H1 (cell line): Measurements from ENCODE around the gene GLDC. TPM values are rescaled to one million over a fixed set of nuclear protein-coding genes. Genes with fewer than 3 reads are reported as not detected.

Experiments used
- CTCF ChIA-PET: fragments of 300-600 bp; sonication (Branson Sonifier 250); formaldehyde crosslinking; loops from one replicate; lab custom pipeline; 2021; ENCODE audit not compliant: partially characterized antibody; lab: Charles Lee
- POLR2A ChIA-PET: fragments of 300-600 bp; sonication (Branson Sonifier 250); formaldehyde crosslinking; loops from one replicate; lab custom pipeline; 2021; ENCODE audit warnings: inconsistent platforms; ENCODE audit not compliant: partially characterized antibody; lab: Charles Lee
- DNase-seq, 2 experiments: peaks; one replicate each; pipeline versions ENCODE4 v3.0.0 to v3.0.0-alpha.2; 2010 to 2022; ENCODE audit warnings: low spot score in 2 of 2, low read depth in 1 of 2, mixed read lengths in 1 of 2
- FAIRE-seq: peaks from 2 replicates; lab custom pipeline; 2011; peaks lifted over from hg19 to GRCh38; lab: Jason Lieb, UNC
- H2AFZ ChIP-seq: 2 replicates; pipeline ENCODE4 v1.8.1; 2012; ENCODE audit warnings: low read length, inconsistent platforms
- H2AK5ac ChIP-seq: 2 replicates; pipeline ENCODE4 v1.6.1; 2013; ENCODE audit warnings: low read depth, low read length
- H2BK120ac ChIP-seq: replicated peaks from 2 replicates; pipeline ENCODE3; 2013; ENCODE audit warnings: low read depth, low read length, inconsistent platforms
- H2BK12ac ChIP-seq: 2 replicates; pipeline ENCODE4 v1.6.1; 2013; ENCODE audit warnings: low read depth, low read length
- H2BK15ac ChIP-seq: 2 replicates; pipeline ENCODE4 v1.6.1; 2013; ENCODE audit warnings: low read length
- H2BK20ac ChIP-seq: 2 replicates; pipeline ENCODE4 v1.6.1; 2013; ENCODE audit warnings: low read length
- H2BK5ac ChIP-seq: 2 replicates; pipeline ENCODE4 v1.6.1; 2013; ENCODE audit warnings: low read depth, low read length
- H3K14ac ChIP-seq: 2 replicates; pipeline ENCODE4 v1.6.1; 2013; ENCODE audit warnings: inconsistent platforms; ENCODE audit not compliant: insufficient read length
- H3K18ac ChIP-seq: 2 replicates; pipeline ENCODE4 v1.6.1; 2013; ENCODE audit warnings: low read length; ENCODE audit errors: extremely low read depth
- H3K23ac ChIP-seq: 2 replicates; pipeline ENCODE4 v1.6.1; 2013; ENCODE audit warnings: inconsistent platforms; ENCODE audit not compliant: insufficient read length
- H3K23me2 ChIP-seq: 2 replicates; pipeline ENCODE4 v1.6.1; 2013; ENCODE audit warnings: low read depth, low read length
- H3K27ac ChIP-seq: 2 replicates; pipeline ENCODE4 v1.6.1; 2011; ENCODE audit warnings: low read depth, low read length, inconsistent platforms
- H3K27me3 ChIP-seq, 4 experiments: replicated peaks in 1 of 4; 1 replicate in 1 of 4; 2 replicates in 3 of 4; pipeline versions ENCODE4 v1.6.1 to v1.8.1; 2011 to 2013; ENCODE audit warnings: low read length in 3 of 4, mild to moderate bottlenecking in 3 of 4, inconsistent platforms in 2 of 4, mixed read lengths in 2 of 4, moderate library complexity in 1 of 4; ENCODE audit not compliant: control insufficient read depth in 3 of 4, insufficient read depth in 3 of 4; ENCODE audit errors: extremely low read depth in 1 of 4
- H3K36me3 ChIP-seq, 4 experiments: 2 replicates each; pipeline versions ENCODE4 v1.6.1 to v1.8.1; 2011 to 2013; ENCODE audit warnings: mild to moderate bottlenecking in 4 of 4, low read length in 3 of 4, moderate library complexity in 2 of 4, control low read depth in 1 of 4, inconsistent platforms in 1 of 4; ENCODE audit not compliant: insufficient read depth in 4 of 4, control insufficient read depth in 2 of 4
- H3K4ac ChIP-seq: replicated peaks from 2 replicates; pipeline ENCODE3; 2013; ENCODE audit warnings: low read length, low read depth, mixed read lengths, inconsistent platforms; ENCODE audit not compliant: insufficient read length
- H3K4me1 ChIP-seq, 4 experiments: replicated peaks in 1 of 4; 1 replicate in 1 of 4; 2 replicates in 3 of 4; pipeline versions ENCODE4 v1.6.1 to v1.8.1; 2011 to 2013; ENCODE audit warnings: low read length in 3 of 4, inconsistent platforms in 2 of 4, mixed read lengths in 1 of 4; ENCODE audit not compliant: insufficient read depth in 4 of 4, control insufficient read depth in 3 of 4
- H3K4me2 ChIP-seq, 2 experiments: 2 replicates each; pipeline versions ENCODE4 v1.6.1 to v1.8.1; 2011 to 2013; ENCODE audit warnings: low read depth in 2 of 2, low read length in 2 of 2, control low read depth in 1 of 2, inconsistent platforms in 1 of 2, mild to moderate bottlenecking in 1 of 2; ENCODE audit not compliant: insufficient read depth in 1 of 2
- H3K4me3 ChIP-seq, 4 experiments: fragments of 200-600, 300-600 bp in 1 of 4; sonication (generic), shearing (Covaris generic), sonication (Bioruptor Twin) in 1 of 4; 2 replicates each; pipeline versions ENCODE4 v1.5.1 to v1.8.1; 2011 to 2016; ENCODE audit warnings: low read length in 4 of 4, low read depth in 3 of 4, control low read depth in 2 of 4, inconsistent platforms in 2 of 4, mild to moderate bottlenecking in 2 of 4, mixed read lengths in 1 of 4, moderate library complexity in 1 of 4; ENCODE audit not compliant: insufficient read depth in 2 of 4; ENCODE audit errors: extremely low read depth in 1 of 4
- H3K56ac ChIP-seq: replicated peaks from 2 replicates; pipeline ENCODE3; 2013; ENCODE audit warnings: low read depth, mild to moderate bottlenecking, mixed read lengths, low read length, inconsistent platforms; ENCODE audit not compliant: insufficient read length
- H3K79me1 ChIP-seq: 2 replicates; pipeline ENCODE4 v1.6.1; 2013; ENCODE audit warnings: low read depth, low read length, control low read depth
- H3K79me2 ChIP-seq, 2 experiments: 2 replicates each; pipeline versions ENCODE4 v1.6.1 to v1.8.1; 2012 to 2013; ENCODE audit warnings: low read length in 2 of 2, mild to moderate bottlenecking in 2 of 2, inconsistent platforms in 1 of 2; ENCODE audit not compliant: insufficient read depth in 2 of 2, control insufficient read depth in 1 of 2
- H3K9ac ChIP-seq, 4 experiments: replicated peaks in 1 of 4; 1 replicate in 1 of 4; 2 replicates in 3 of 4; pipeline versions ENCODE4 v1.6.1 to v1.8.1; 2011 to 2013; ENCODE audit warnings: low read depth in 3 of 4, low read length in 3 of 4, control low read depth in 2 of 4, mild to moderate bottlenecking in 2 of 4, moderate library complexity in 2 of 4, inconsistent platforms in 1 of 4; ENCODE audit errors: extremely low read depth in 1 of 4
- H3K9me3 ChIP-seq, 2 experiments: 2 replicates each; pipeline versions ENCODE4 v1.6.1 to v1.8.1; 2012 to 2013; ENCODE audit warnings: mild to moderate bottlenecking in 2 of 2, moderate library complexity in 2 of 2, control low read depth in 1 of 2, inconsistent platforms in 1 of 2, low read depth in 1 of 2, low read length in 1 of 2, mixed read lengths in 1 of 2; ENCODE audit not compliant: insufficient read depth in 2 of 2
- H4K20me1 ChIP-seq, 2 experiments: replicated peaks in 1 of 2; 2 replicates each; pipeline versions ENCODE3 to v1.8.1; 2011 to 2013; ENCODE audit warnings: inconsistent platforms in 2 of 2, low read length in 2 of 2, mild to moderate bottlenecking in 1 of 2; ENCODE audit not compliant: insufficient read depth in 2 of 2, control insufficient read depth in 1 of 2
- H4K5ac ChIP-seq: 2 replicates; pipeline ENCODE4 v1.6.1; 2013; ENCODE audit warnings: low read length, low read depth, mixed read lengths, inconsistent platforms; ENCODE audit not compliant: insufficient read length
- H4K8ac ChIP-seq: 2 replicates; pipeline ENCODE4 v1.8.0; 2013; ENCODE audit warnings: mild to moderate bottlenecking, moderate library complexity, low read length, inconsistent platforms; ENCODE audit not compliant: insufficient read depth; ENCODE audit errors: extremely low read depth
- H4K91ac ChIP-seq: replicated peaks from 2 replicates; pipeline ENCODE3; 2013; ENCODE audit warnings: low read length, mixed read lengths, inconsistent platforms; ENCODE audit not compliant: insufficient read length
- NANOG ChIP-seq: IDR thresholded peaks from 2 replicates; pipeline ENCODE4 v1.6.1; 2011; ENCODE audit warnings: low read length, low read depth, mild to moderate bottlenecking, inconsistent platforms; ENCODE audit not compliant: insufficient read depth, poor library complexity, severe bottlenecking
- SP1 ChIP-seq: IDR thresholded peaks from 2 replicates; pipeline ENCODE4 v1.6.1; 2011; ENCODE audit warnings: low read depth, low read length
- WGBS, 2 experiments: shearing (Covaris generic) in 1 of 2; methylation state at CpG; one replicate each; pipeline versions ENCODE4 v1.1.6 to v1.1.7; 2013 to 2015; ENCODE audit warnings: low lambda C conversion rate in 2 of 2, mixed read lengths in 2 of 2, inconsistent platforms in 1 of 2, low coverage in 1 of 2, missing lambda C conversion rate in 1 of 2; ENCODE audit not compliant: insufficient replicate concordance in 2 of 2, insufficient coverage in 1 of 2, insufficient read length in 1 of 2; ENCODE audit errors: extremely low coverage in 1 of 2, missing lambda C conversion rate in 1 of 2; 5-methylcytosine and 5-hydroxymethylcytosine counted together
- polyA plus RNA-seq, 7 experiments: library from polyadenylated mRNA; depleted of rRNA in 3 of 7; stranded (reverse) in 5 of 7; unstranded in 2 of 7; fragments of >200 nt in 5 of 7; fragments of 200-250 nt in 2 of 7; gene quantifications; 1 replicate in 5 of 7; 2 replicates in 1 of 7; 4 replicates in 1 of 7; pipeline versions ENCODE4 v1.2.1 to v1.2.3, GENCODE V29; 2011 to 2013; ENCODE audit warnings: missing spikeins in 2 of 7, mixed read lengths in 2 of 7
- total RNA-seq: library from RNA; stranded (reverse); fragmentation: NEBNext Ultra II Directional; extraction: Animal tissue kit (Norgen Biotek cat#: 25700); gene quantifications from 2 replicates; pipeline ENCODE4 v1.2.1, GENCODE V29; 2021

The GLDC gene
- total and polyA plus RNA-seq, 2 of the 8 experiments (the other 6 are each of a cell fraction or from before 2014, with no cell fraction given), result 48.8 to 101 TPM

- ChIA-PET POLR2A (interaction anchor here (0.6 to 1.1 kb wide), 3 partner anchors 13 to 140 kb away, joined by 3 read pairs; no protein-coding TSS in a partner anchor), CTCF (interaction anchor here (1.5 to 1.6 kb wide), 2 partner anchors 10 to 18 kb away, joined by 4 read pairs; no protein-coding TSS in a partner anchor)
- H3K23me2 ChIP-seq, result no peaks in the 10 kb centered on the region
- H3K4me2 ChIP-seq, result no peak overlapping the region
- H3K27ac ChIP-seq, result no peak overlapping the region
- no peaks in the 10 kb centered on the region for H3K4me1 ChIP-seq
- H3K79me2 ChIP-seq, result no peaks in the 10 kb centered on the region
- H3K9me3 ChIP-seq, result no peaks in the 10 kb centered on the region
- H2AFZ ChIP-seq, result no peak overlapping the region
- H4K91ac ChIP-seq, result no peak overlapping the region
- H4K20me1 ChIP-seq, result no peaks in the 10 kb centered on the region
- H3K14ac ChIP-seq, result no peak overlapping the region
- H3K18ac ChIP-seq, result no peak overlapping the region
- no peak overlapping the region for H3K56ac ChIP-seq
- H3K27me3 ChIP-seq, result no peaks in the 10 kb centered on the region
- H3K4me3 ChIP-seq, result no peak overlapping the region
- no peak for TF ChIP-seq NANOG
- TF ChIP-seq SP1, result no peak
- no peak overlapping the region for H3K4ac ChIP-seq
- 90% methylated on average over 6 of the region's 6 CpGs; no CpG with 5 or more reads in 1 of the 2 experiments for WGBS, 2 experiments
- H3K79me1 ChIP-seq, result no peaks in the 10 kb centered on the region
- H2BK12ac ChIP-seq, result no peak overlapping the region
- H4K5ac ChIP-seq, result no peak overlapping the region
- H2AK5ac ChIP-seq, result no peak overlapping the region
- no peak overlapping the region for H2BK120ac ChIP-seq
- no peak overlapping the region for H2BK15ac ChIP-seq
- H3K23ac ChIP-seq, result no peak overlapping the region
- H3K9ac ChIP-seq, result no peak overlapping the region
- H2BK5ac ChIP-seq, result no peak overlapping the region
- H2BK20ac ChIP-seq, result no peak overlapping the region
- H3K36me3 ChIP-seq, result peaks cover 0 to 6% (median 2%) of the 10 kb centered on the region in 4 experiments; a peak in 3 of 8 replicates
- H4K8ac ChIP-seq, result no peak overlapping the region
- no peak for FAIRE-seq
- no peak for DNase-seq
Measured at GRCh38 chr9:6543204-6543603, 102.3 kb downstream of the GLDC start.
